HepG2 (cell line): Measurements from ENCODE around the gene SLC16A3. TPM values are rescaled to one million over a fixed set of nuclear protein-coding genes. Genes with fewer than 3 reads are reported as not detected.

Experiments used
- GABPB1 ChIP-seq: IDR thresholded peaks from 2 replicates; pipeline ENCODE4 v1.6.1; 2016; ENCODE audit warnings: mild to moderate bottlenecking, missing genetic modification reagents, moderate library complexity, missing compliant biosample characterization
- GZF1 ChIP-seq: sonication (generic); formaldehyde crosslinking; IDR thresholded peaks from 2 replicates; pipeline ENCODE4 v1.5.1; 2020; ENCODE audit warnings: mild to moderate bottlenecking, missing genetic modification reagents
- HNRNPK ChIP-seq: fragments of 200-400 bp; formaldehyde crosslinking; IDR thresholded peaks from 2 replicates; pipeline ENCODE4 v1.6.1; 2018; ENCODE audit warnings: low read length, low read depth, moderate library complexity, mild to moderate bottlenecking; ENCODE audit not compliant: poor library complexity, severe bottlenecking
- IKZF4 ChIP-seq: sonication (generic); formaldehyde crosslinking; IDR thresholded peaks from 2 replicates; pipeline ENCODE4 v1.5.1; 2020; ENCODE audit warnings: borderline replicate concordance, mild to moderate bottlenecking, low read depth, missing genetic modification reagents; ENCODE audit errors: not compliant biosample characterization
- PHF20 ChIP-seq: sonication (generic); formaldehyde crosslinking; IDR thresholded peaks from 2 replicates; pipeline ENCODE4 v1.5.0; 2020; ENCODE audit warnings: mild to moderate bottlenecking, missing genetic modification reagents
- PITX1 ChIP-seq: sonication (generic); formaldehyde crosslinking; IDR thresholded peaks from 2 replicates; pipeline ENCODE4 v1.5.1; 2020; ENCODE audit warnings: mild to moderate bottlenecking, missing genetic modification reagents
- SMAD1 ChIP-seq: sonication (generic); formaldehyde crosslinking; IDR thresholded peaks from 2 replicates; pipeline ENCODE4 v1.4.0; 2020; ENCODE audit warnings: missing genetic modification reagents, low read depth, mild to moderate bottlenecking, borderline replicate concordance
- THYN1 ChIP-seq: sonication (generic); formaldehyde crosslinking; IDR thresholded peaks from 2 replicates; pipeline ENCODE4 v1.8.1; 2023; ENCODE audit warnings: low read depth, mild to moderate bottlenecking, moderate library complexity, missing genetic modification reagents, borderline replicate concordance
- ZMYM2 ChIP-seq: sonication (generic); formaldehyde crosslinking; IDR thresholded peaks from 2 replicates; pipeline ENCODE4 v1.8.0; 2022; ENCODE audit warnings: mild to moderate bottlenecking, missing genetic modification reagents
- ZNF3 ChIP-seq: IDR thresholded peaks from 2 replicates; pipeline ENCODE4 v1.7.0; 2017; ENCODE audit warnings: inconsistent platforms
- ZNF441 ChIP-seq: sonication (generic); formaldehyde crosslinking; IDR thresholded peaks from 2 replicates; pipeline ENCODE4 v1.7.0; 2021; ENCODE audit warnings: missing genetic modification reagents, borderline replicate concordance
- ZNF724P ChIP-seq: sonication (generic); formaldehyde crosslinking; IDR thresholded peaks from 2 replicates; pipeline ENCODE4 v1.8.0; 2022; ENCODE audit warnings: missing genetic modification reagents, borderline replicate concordance
- ZSCAN22 ChIP-seq: sonication (generic); formaldehyde crosslinking; IDR thresholded peaks from 2 replicates; pipeline ENCODE4 v1.4.0; 2020; ENCODE audit warnings: mild to moderate bottlenecking, missing genetic modification reagents
- polyA plus RNA-seq, 8 experiments: library from polyadenylated mRNA; depleted of rRNA in 3 of 8; stranded (reverse) in 7 of 8; unstranded in 1 of 8; fragments of >200 nt; fragmentation: Illumina TruSeq in 4 of 8; extraction: Trizol in 4 of 8; gene quantifications; 2 replicates each; pipeline versions ENCODE4 v1.2.1 to v1.2.3, GENCODE V29; 2011 to 2016; ENCODE audit warnings: low read depth in 4 of 8, missing spikeins in 1 of 8, mixed read lengths in 1 of 8; ENCODE audit not compliant: insufficient read depth in 1 of 8
- total RNA-seq, 5 experiments: library from RNA; depleted of rRNA; stranded (reverse); fragments of >200 nt; fragmentation: Illumina TruSeq; extraction: Trizol; gene quantifications; 2 replicates each; pipeline ENCODE4 v1.2.3, GENCODE V29; 2016; ENCODE audit warnings: low read depth in 1 of 5
- TF ChIP-seq, protein P1 (sequence below): sonication (generic); formaldehyde crosslinking; conservative IDR thresholded peaks from 2 replicates; pipeline ENCODE4 v1.4.0; 2020; ENCODE audit warnings: missing genetic modification reagents
- TF ChIP-seq, protein P2 (sequence below): sonication (generic); formaldehyde crosslinking; IDR thresholded peaks from 2 replicates; pipeline ENCODE4 v1.4.0; 2020; ENCODE audit warnings: missing genetic modification reagents, borderline replicate concordance
- TF ChIP-seq, protein P3 (sequence below): sonication (generic); formaldehyde crosslinking; IDR thresholded peaks from 2 replicates; pipeline ENCODE4 v1.4.0; 2020; ENCODE audit warnings: missing genetic modification reagents
- TF ChIP-seq, protein P4 (sequence below): sonication (generic); formaldehyde crosslinking; IDR thresholded peaks from 2 replicates; pipeline ENCODE4 v1.4.0; 2020; ENCODE audit warnings: mild to moderate bottlenecking, missing genetic modification reagents
- TF ChIP-seq, protein P5 (sequence below): sonication (generic); formaldehyde crosslinking; IDR thresholded peaks from 2 replicates; pipeline ENCODE4 v1.5.0; 2020; ENCODE audit warnings: missing genetic modification reagents

SLC16A3 gene
- total and polyA plus RNA-seq, 2 of the 13 experiments (the other 11 are each of a cell fraction or from before 2014, with no cell fraction given) = 242 to 349 TPM

DNA sequence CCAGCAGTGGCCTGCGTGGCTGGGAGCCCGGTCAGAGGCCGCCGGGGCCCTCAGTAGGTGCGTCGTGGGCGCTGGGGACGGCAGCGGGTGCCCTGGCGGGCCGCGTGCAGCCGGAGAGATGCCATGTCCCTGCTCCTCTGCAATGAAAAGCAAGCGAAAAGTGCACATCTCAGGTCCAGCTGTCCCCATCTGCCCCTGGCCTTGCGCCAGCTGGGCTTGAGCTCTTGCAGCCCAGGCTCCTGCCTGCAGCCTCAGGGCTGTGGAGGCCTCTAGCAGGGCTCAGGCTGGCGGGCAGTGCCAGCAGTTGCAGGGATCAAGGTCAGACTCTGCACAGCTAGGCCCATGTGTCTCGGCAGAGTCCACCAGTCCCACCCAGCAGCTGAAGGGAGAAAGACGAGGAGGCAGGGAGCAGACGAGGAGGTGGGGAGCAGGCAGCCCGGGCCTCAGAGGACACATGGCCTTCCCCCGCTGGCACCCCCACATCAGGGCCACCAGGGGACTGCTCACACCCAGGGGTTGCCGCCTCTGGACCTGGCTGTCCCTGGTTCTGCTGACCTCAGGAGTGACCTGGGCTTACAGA, 11.2 kb downstream of the SLC16A3 start (continued):
- TF ChIP-seq IKZF4 (no peak), ZNF724P (CRISPR knock-in tag) (peak; percentile 61; the same call in 1 of the 2 replicates), ZMYM2 (CRISPR knock-in tag) (peak; percentile 11; the same call in 1 of the 2 replicates), ZNF3 (no peak), GZF1 (peak; percentile 73; the same call in 1 of the 2 replicates), ZNF441 (CRISPR knock-in tag) (peak; percentile 82; the same call in 1 of the 2 replicates), THYN1 (CRISPR knock-in tag) (no peak), PITX1 (peak; percentile 81), PHF20 (CRISPR knock-in tag) (no peak; the same call in 1 of the 2 replicates), ZSCAN22 (CRISPR knock-in tag) (no peak; the same call in 1 of the 2 replicates), GABPB1 (CRISPR knock-in tag) (peak; percentile 13; the same call in 1 of the 2 replicates), SMAD1 (CRISPR knock-in tag) (no peak; the same call in 1 of the 2 replicates), HNRNPK (peak; percentile 35)
- TF ChIP-seq, protein P1, sequence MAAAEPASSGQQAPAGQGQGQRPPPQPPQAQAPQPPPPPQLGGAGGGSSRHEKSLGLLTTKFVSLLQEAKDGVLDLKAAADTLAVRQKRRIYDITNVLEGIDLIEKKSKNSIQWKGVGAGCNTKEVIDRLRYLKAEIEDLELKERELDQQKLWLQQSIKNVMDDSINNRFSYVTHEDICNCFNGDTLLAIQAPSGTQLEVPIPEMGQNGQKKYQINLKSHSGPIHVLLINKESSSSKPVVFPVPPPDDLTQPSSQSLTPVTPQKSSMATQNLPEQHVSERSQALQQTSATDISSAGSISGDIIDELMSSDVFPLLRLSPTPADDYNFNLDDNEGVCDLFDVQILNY (CRISPR knock-in tag) = no peak
- TF ChIP-seq, protein P2, sequence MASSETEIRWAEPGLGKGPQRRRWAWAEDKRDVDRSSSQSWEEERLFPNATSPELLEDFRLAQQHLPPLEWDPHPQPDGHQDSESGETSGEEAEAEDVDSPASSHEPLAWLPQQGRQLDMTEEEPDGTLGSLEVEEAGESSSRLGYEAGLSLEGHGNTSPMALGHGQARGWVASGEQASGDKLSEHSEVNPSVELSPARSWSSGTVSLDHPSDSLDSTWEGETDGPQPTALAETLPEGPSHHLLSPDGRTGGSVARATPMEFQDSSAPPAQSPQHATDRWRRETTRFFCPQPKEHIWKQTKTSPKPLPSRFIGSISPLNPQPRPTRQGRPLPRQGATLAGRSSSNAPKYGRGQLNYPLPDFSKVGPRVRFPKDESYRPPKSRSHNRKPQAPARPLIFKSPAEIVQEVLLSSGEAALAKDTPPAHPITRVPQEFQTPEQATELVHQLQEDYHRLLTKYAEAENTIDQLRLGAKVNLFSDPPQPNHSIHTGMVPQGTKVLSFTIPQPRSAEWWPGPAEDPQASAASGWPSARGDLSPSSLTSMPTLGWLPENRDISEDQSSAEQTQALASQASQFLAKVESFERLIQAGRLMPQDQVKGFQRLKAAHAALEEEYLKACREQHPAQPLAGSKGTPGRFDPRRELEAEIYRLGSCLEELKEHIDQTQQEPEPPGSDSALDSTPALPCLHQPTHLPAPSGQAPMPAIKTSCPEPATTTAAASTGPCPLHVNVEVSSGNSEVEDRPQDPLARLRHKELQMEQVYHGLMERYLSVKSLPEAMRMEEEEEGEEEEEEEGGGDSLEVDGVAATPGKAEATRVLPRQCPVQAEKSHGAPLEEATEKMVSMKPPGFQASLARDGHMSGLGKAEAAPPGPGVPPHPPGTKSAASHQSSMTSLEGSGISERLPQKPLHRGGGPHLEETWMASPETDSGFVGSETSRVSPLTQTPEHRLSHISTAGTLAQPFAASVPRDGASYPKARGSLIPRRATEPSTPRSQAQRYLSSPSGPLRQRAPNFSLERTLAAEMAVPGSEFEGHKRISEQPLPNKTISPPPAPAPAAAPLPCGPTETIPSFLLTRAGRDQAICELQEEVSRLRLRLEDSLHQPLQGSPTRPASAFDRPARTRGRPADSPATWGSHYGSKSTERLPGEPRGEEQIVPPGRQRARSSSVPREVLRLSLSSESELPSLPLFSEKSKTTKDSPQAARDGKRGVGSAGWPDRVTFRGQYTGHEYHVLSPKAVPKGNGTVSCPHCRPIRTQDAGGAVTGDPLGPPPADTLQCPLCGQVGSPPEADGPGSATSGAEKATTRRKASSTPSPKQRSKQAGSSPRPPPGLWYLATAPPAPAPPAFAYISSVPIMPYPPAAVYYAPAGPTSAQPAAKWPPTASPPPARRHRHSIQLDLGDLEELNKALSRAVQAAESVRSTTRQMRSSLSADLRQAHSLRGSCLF (CRISPR knock-in tag) = no peak
- TF ChIP-seq, protein P3, sequence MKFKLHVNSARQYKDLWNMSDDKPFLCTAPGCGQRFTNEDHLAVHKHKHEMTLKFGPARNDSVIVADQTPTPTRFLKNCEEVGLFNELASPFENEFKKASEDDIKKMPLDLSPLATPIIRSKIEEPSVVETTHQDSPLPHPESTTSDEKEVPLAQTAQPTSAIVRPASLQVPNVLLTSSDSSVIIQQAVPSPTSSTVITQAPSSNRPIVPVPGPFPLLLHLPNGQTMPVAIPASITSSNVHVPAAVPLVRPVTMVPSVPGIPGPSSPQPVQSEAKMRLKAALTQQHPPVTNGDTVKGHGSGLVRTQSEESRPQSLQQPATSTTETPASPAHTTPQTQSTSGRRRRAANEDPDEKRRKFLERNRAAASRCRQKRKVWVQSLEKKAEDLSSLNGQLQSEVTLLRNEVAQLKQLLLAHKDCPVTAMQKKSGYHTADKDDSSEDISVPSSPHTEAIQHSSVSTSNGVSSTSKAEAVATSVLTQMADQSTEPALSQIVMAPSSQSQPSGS (CRISPR knock-in tag) = 0 out of 2 replicates have a peak, but pooled peaks have one; percentile 25
- TF ChIP-seq, protein P4, sequence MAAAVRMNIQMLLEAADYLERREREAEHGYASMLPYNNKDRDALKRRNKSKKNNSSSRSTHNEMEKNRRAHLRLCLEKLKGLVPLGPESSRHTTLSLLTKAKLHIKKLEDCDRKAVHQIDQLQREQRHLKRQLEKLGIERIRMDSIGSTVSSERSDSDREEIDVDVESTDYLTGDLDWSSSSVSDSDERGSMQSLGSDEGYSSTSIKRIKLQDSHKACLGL (CRISPR knock-in tag) = peak; percentile 53; the same call in 1 of the 2 replicates
- TF ChIP-seq, protein P5, sequence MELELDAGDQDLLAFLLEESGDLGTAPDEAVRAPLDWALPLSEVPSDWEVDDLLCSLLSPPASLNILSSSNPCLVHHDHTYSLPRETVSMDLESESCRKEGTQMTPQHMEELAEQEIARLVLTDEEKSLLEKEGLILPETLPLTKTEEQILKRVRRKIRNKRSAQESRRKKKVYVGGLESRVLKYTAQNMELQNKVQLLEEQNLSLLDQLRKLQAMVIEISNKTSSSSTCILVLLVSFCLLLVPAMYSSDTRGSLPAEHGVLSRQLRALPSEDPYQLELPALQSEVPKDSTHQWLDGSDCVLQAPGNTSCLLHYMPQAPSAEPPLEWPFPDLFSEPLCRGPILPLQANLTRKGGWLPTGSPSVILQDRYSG (CRISPR knock-in tag) = no peak
